NK-92 (cell line): ENCODE measurements around the gene IGFLR1.
"Not testable (repeated sequence)": the region's sequence is repeated elsewhere in the genome, so short reads cannot be mapped to it uniquely, and the experiment has no call there.

Source experiments
- DNase-seq: peaks from one replicate; lab custom pipeline; 2025; ENCODE audit not compliant: unreplicated experiment; lab: John Stamatoyannopoulos, UW

The IGFLR1 gene

DNA sequence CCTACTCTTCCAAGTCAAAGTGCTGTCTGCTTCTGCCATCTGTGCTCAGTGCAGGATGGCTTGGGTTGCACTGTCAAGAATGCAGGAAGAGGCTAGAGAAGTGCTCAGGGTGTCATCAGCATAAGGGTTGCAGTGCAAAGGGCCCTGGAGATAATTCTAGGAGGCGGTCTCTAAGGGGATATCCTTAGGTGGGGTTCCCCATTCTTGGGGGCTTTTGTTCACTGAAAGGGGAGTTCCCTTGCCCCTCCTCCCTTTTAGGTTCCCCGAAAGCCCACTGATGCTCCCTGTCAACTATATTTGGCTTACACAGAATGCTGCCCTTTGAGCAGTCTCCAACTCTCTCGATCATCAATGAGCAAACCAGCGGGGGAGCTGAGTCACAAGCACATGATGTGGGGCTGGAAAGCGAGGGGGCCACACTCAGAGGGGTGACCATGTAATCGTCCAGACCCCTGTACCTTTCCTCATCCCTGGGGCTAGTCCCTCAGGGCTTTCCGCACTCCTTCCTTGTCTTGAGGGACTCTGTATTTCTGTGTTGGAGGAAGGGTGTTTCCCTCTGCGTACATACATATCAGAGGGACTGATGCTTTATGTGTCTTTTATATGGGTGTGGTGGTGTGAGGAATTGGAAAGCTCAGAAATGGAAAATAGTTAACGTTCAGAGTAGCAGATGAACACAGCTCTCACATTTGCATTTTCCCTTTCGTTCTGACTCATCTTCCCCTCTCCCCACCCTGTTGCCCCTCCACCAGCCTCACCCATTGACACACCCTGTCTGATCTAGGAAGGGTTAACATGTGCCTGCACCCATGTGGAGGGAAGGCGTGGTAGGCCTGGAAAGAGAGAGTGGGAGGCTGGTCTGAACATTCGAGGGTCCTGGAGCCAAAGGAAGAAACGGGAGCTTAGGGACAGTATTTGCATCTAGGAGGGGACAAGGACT, 31.2 kb downstream of the IGFLR1 start:
- DNase-seq: no peak

DNA sequence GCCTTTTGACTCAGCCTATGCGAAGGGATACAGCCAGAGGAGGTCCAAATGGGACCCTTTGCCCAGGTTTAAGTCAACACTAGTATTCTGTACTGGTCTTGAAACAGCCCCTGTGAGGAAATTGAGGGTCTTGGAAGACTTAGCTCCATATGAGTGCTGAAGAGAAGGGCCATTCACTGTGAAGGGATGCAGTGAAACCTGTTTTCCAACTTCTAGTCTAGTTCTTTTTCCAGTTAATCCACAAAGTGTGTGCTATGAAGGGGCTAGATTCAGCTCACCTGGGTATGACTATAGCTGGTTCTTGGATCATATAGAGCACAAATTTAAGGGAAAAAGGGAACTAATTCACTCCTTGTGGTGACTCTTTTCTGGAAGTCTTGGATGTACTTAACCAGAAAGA, 33.9 kb downstream of the IGFLR1 start:
- no peak for DNase-seq

DNA sequence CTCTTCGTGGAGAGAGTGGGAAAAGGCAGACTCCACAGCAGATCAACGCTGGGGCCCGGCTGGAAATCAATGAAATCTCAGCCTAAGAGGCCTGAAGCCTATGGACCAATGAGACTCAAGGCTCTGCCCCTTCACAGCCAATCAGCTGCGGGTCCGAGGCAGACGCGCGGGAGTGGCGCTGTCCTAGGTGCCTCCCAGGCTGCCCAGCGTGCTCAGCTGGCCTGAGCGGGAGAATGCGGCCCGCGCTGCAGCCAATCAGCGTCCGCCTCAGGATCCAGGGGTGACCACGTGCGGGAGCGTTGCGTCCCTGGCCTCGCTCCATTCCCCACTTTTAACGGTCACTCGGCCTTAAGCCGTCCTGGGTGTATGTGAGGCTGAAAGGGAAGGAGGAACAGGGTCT, 38.0 kb downstream of the IGFLR1 start, which contains the start of gene ZBTB32:
Gene ZBTB32, plus strand, starts transcription at position 341 of the 400 bp plus-strand sequence. CDS start 10,069 bp downstream, outside the sequence.
- DNase-seq: no peak

DNA sequence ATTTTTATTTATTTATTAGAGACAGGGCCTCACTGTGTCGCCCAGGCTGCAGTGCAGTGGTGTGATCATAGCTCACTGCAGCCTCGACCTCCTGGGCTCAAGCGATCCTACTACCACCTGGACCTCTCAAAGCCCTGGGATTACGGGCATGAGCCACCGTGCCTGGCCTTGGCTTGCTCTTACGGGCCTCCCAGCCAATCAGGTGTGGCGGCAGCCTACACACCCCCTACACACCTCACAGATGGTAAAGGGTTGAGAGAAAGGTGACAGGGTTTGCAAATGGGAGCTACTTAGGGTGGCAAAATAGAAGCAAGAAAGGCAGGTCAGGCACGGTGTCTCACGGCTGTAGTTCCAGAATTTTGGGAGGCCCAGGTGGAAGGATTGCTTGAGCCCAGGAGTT, 38.9 kb downstream of the IGFLR1 start:
- no peak for DNase-seq

DNA sequence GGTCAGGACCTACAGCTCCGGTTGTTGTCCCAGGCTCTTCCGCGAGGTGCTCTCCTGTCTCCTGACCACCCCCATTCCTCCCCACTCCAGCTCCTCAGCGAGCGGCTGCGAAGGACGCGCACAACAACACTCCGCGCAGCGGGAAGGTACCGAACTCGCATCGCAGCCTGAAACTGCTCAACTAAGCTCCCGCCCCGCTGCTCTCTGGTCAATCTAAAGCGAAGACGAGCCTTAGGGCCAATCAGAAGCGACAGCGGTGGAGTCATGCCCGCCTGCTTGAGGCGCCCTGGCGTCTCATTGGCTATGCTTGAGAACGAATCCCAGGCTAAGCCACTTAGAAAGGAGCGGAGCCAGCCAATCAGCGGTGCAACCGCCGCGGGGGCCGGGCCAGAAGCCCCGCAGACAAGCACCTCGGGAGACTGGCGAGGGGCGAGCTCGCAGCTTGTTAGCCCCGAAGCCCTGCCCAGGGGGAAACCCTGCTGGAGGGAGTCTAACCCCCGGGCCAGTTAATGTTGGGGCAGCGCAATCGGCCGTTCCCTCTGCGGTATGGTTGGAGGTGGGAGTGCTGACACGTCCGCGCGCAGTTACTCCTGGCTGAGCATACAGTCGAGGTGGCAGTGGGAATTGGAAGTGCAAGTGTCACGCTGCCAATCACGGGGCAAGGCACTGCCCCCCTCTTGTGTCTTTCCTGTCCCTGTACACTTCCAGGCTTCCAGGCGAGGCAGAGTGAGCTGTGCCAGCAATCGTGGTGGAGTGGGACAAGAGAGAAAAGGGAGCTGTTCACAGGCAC, 39.8 kb downstream of the IGFLR1 start:
- peak; percentile 57 for DNase-seq

DNA sequence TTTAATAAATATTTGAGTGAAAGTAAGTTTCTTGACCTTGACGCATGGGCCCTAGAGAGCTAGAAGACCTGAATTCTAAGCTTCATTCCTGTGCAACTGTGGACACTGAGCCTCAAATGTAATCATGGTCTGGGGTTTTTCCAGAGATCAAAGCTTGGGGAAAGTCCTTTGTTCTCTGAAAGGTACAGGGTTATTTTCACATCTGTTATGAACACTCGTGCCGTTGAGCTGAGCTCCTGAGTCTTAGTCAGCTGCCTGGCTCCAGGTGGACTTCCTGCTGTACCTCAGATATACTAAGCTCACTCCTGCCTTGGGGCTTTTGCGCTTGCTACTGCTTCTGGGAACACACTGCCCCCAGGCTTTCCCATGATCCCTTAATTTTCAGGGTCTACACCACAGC, 45.4 kb downstream of the IGFLR1 start:
- no peak for DNase-seq

DNA sequence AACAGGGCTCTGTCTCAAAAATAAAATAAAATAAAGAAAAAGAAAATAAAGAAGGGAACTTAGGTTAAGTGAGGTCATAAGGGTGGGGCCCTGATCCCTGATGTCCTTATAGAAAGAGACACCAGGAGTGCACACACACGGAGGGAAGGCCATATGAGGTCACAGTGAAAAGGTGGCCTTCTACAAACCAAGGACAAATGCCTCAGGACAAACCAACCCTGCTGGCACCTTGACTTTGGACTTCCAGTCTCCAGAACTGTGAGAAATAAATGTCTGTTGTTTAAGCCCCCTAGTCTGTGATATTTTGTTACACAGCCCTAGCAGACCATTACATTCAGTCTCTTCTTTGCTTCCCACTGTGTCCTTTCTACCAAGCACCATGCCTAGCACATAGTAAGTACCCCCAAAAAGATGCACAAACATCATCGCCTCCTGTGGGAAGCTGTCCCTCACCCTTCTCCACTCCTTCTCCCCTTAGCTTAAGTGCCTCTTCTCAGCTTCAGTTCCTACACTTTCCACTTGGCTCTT, 46.3 kb downstream of the IGFLR1 start:
- DNase-seq: no peak

DNA sequence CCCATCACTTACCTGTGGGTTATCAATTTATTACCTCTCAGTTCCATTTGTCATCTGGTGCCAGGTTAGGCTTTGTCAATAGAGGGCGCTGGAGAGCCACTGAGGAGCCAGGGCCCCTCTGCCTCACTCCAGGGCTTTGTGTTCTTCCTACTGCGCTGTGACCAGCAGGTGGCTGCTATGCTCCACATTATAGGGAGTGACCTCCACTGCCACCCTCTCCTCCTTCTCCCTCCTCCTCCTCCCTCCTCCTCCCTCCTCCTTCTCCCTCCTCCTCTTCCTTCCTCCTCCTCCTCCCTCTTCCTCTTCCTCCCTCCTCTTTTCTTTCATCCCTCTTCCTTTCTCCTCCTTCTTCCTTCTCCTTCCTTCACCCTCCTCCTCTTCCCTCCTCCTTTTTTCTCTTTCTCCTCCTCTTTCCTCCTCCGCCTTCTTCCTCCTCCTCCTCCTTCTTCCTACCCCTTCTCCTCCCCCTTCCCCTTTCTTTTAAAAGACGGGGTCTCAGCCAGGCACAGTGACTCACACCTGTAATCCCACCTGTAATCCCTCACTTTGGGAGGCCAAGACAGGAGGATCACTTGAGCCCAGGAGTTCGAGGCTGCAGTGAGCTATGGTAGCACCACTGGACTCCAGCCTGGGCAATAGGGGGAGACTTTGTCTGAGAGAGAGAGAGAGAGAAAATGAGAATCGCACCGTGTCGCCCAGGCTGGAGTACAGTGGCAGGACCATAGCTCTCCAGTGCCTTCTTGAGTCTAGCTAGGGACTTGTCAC, 48.2 kb downstream of the IGFLR1 start:
- no peak for DNase-seq

DNA sequence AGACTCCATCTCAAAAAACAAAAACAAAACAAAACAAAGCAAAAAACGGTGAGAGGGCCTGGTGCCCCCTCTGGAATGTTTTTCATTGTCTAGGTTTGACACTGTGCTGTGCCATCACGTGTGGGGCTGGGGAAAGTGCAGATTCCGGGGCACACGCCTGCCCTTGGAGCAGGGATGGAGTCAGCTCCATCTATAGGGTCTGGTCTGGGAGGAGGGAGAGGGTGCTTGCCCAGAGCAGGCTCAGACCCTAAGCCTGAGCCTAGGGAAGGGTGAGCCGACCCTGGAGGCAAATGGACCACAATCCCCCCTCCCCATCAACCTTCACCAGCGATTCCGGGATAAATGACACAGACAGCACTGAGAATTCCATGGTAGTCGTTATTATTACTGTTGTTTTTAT, 48.8 kb downstream of the IGFLR1 start:
- no peak for DNase-seq

DNA sequence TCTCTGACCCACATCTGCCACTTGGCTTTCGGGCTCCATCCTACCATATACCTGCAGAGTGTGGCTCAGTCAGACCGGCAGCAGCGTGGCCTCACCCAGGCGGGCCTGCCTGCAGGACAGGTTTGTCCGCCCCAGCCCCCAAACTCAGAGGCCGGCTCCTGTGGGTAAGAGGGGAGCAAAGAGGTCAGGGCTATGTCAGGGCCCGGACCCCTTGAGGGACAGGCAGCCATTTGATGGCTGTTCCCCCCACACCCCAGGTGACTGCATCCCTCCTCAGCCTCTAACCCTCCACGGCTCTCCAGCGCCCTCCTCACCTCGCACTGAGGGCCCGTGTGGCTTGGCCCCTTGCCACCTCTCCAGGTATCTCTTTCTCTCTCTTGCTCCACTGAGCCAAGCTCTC, 50.2 kb downstream of the IGFLR1 start:
- DNase-seq: no peak

DNA sequence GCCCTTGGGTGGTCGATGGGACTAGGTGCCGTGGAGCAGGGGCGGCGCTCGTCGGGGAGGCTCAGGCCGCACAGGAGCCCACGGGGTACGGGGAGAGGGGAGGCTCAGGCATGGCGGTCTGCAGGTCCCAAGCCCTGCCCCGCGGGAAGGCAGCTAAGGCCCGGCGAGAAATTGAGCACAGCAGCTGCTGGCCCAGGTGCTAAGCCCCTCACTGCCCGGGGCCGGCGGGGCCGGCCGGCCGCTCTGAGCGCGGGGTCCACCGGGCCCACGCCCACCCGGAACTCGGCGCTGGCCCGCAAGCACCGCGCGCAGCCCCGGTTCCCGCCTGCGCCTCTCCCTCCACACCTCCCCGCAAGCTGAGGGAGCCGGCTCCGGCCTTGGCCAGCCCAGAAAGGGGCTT, 51.1 kb downstream of the IGFLR1 start:
- DNase-seq: not testable (repeated sequence)

DNA sequence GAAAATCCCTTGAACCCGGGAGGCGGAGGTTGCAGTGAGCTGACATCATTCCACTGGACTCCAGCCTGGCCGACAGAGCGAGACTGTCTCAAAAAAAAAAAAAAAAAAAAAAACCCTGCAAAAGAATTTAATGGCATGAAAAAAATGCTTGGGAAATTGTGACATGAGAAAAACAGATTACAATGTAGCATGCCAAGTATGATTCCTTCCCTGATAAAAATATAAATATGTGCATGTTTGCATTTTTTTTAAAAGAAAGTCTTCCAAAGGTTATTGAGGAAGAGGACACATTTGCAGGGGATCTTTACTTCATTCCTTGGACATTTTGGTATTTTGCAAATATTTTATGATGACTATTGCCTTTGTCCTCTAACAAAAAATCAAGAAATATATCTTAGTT, 52.4 kb downstream of the IGFLR1 start:
- DNase-seq: no peak
